Epithelial cell of esophagus (primary cell): ENCODE results near the gene MAPK12.

Source experiments
- DNase-seq: peaks from one replicate; pipeline ENCODE4 v3.0.0; 2010; ENCODE audit warnings: low read depth
- H3K4me3 ChIP-seq: 2 replicates; pipeline ENCODE4 v1.5.1; 2011; ENCODE audit warnings: mild to moderate bottlenecking, low read length, control low read depth
- TF ChIP-seq, protein P1 (sequence below): IDR thresholded peaks from 2 replicates; pipeline ENCODE4 v1.5.1; 2011; ENCODE audit warnings: low read depth, mild to moderate bottlenecking, low read length, control low read depth, inconsistent platforms; ENCODE audit not compliant: insufficient read depth; ENCODE audit errors: missing control alignments

Gene MAPK12

DNA sequence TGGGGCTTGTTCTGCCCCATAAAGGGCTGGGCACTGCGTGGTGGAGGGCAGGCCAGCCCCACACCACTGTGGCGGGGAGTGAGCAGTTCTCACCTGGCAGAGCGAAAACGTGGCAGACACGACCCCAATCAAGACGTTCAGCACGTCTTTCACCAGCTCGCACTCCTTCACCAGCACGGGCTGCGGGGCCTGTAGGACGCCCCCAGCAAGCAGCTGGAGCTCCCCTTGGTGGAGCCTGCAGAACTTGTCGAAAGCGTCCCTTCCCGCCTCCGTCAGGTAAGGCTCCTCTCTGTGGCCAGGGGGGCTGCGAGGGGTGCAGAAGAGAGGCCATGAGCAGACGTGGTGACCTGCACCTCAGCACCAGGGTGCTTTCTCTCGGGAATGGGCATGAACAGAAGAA, 28.3 kb downstream of the MAPK12 start:
- TF ChIP-seq, protein P1, sequence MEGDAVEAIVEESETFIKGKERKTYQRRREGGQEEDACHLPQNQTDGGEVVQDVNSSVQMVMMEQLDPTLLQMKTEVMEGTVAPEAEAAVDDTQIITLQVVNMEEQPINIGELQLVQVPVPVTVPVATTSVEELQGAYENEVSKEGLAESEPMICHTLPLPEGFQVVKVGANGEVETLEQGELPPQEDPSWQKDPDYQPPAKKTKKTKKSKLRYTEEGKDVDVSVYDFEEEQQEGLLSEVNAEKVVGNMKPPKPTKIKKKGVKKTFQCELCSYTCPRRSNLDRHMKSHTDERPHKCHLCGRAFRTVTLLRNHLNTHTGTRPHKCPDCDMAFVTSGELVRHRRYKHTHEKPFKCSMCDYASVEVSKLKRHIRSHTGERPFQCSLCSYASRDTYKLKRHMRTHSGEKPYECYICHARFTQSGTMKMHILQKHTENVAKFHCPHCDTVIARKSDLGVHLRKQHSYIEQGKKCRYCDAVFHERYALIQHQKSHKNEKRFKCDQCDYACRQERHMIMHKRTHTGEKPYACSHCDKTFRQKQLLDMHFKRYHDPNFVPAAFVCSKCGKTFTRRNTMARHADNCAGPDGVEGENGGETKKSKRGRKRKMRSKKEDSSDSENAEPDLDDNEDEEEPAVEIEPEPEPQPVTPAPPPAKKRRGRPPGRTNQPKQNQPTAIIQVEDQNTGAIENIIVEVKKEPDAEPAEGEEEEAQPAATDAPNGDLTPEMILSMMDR: no peak
- DNase-seq: no peak
- no peak overlapping the region for H3K4me3 ChIP-seq

DNA sequence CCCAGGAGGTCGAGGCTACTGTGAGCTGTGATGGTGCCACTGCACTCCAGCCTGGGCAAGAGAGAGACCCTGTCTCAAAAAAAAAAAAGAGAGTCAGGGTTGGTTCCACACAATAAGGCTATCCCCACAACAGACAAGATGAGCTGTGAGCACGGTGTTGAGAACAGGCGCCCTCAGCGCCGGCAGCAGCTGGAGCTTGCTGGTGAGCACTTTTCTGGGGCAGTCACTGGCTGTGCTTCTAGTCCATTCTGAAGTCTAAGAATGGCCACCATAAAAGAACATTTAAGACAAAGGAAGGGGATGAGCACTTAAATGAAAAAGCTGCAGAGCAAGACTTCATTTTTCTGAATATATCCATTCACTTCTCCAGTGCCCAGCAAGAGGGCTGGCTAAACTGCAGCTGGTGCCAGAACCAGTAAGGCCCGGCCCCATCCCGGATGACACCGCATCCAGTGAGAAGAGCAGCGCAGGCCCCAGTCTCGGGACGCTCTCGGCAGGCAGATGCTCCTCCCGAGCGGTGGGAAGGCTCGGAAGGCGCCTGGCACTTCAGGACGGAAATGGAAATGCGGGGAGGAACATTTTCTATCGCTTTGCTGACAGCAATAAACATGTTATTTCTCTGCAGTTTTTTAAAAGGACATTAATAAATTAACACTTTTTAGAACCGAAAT, 28.9 kb downstream of the MAPK12 start:
- H3K4me3 ChIP-seq: no peak overlapping the region
- TF ChIP-seq, protein P1: no peak
- DNase-seq: no peak

DNA sequence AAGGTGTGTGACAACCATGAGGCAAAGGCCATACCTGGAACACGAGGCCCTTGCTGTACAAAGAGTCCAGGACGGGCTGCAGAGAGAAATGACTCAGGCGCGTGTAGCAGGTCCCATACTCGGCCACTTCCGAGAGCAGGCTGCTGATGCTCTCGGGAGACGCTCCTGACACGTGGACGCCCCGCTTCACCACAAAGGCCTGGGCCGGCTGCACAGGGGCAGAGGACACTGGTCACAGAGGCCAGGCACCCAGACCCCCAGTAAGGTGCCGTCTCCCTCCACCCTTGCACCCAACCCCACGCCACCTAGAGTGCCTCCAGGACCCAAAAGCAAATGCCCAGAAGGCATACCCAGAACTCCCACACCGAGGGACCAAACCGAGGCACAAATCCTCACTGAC, 32.1 kb downstream of the MAPK12 start:
- TF ChIP-seq, protein P1: no peak

DNA sequence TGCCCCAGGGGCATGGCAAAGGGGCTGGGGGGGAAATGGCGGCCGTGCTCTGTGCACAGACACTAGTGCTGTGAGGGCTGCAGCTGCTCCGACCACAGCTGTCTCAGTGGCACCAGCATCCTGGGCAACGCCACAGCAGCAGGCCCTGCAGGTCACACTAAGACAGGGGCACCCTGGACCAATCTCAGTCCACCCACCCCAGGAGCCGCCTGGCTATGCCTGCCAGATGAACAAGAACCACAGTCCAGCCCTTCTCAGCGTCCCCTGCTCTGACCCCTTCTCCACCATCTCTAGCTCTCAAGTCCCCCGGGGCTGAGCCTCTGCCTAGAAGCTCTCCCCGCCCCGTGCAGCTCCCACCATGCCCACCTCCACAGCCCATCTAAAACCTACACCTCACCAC, 33.1 kb downstream of the MAPK12 start:
- TF ChIP-seq, protein P1: no peak
- no peak overlapping the region for H3K4me3 ChIP-seq
- no peak for DNase-seq

More for the DNA sequence above, 32.1 kb downstream of the MAPK12 start:
- H3K4me3 ChIP-seq: no peak overlapping the region
- no peak for DNase-seq

DNA sequence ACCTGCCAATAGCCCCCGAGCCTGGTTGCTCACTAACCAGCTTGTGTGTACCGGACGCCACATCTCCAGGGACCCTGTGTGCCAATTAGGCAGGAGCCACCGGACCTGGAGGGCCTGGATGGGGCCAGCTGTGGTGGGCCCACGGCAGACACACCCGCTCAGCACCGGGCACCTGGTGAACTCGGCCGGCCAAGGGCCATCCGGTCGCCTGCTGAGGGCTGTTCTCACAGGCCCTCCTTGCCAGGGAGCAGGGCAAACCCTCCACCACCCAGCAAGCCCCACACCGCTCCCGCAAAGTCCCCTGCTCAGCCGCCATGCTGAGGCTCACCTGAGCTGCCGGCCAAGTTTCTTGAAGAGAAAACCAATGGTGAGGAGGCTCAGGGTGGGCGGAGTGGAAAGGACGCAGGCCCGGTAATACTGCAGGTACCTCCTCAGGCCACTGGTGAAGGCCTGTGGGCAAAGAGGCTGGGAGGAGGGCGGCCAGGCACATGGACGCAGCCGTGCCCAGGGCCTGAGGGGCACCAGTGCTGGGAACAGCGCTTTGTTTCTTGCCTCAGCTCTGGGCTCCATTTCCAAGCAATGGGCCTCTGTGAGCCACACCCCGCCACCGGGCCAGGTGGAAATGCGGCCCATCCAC, 33.8 kb downstream of the MAPK12 start:
- TF ChIP-seq, protein P1: no peak
- H3K4me3 ChIP-seq: no peak overlapping the region
- DNase-seq: no peak

DNA sequence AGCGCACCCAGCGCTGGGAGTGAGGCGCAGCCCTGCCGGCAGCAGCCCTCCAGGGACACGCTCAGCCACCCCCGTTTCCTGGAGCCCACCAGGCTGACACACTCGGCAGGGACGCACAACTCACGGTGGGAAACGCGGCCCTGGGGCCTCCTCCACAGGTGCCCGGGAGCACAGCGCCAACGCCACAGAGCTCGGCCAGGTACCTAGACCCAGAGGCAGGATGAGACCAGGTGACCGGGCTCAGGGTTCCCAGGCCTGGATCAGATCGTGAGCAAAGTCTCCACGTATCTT, 34.7 kb downstream of the MAPK12 start:
- no peak for DNase-seq
- TF ChIP-seq, protein P1: no peak
- H3K4me3 ChIP-seq: no peak overlapping the region
